Karpas-422 (cell line): ENCODE measurements around the gene RNF19B. TPM values are rescaled to one million over a fixed set of nuclear protein-coding genes. Genes with fewer than 3 reads are reported as not detected.
A peak's percentile ranks its signal among the peaks of the same experiment; 100 is the strongest.

Source experiments
- DNase-seq: peaks from one replicate; pipeline ENCODE4 v3.0.0-alpha.2; 2015
- H2AFZ ChIP-seq: fragments of 200-600 bp; sonication (generic); 2 replicates; pipeline ENCODE4 v1.6.1; 2014; ENCODE audit warnings: antibody characterized with exemption, low read length, mixed read lengths
- H3K27ac ChIP-seq: fragments of 200-600 bp; sonication (generic); 2 replicates; pipeline ENCODE4 v1.5.1; 2014; ENCODE audit warnings: mild to moderate bottlenecking, low read length, moderate library complexity
- H3K27me3 ChIP-seq: fragments of 200-600 bp; sonication (generic); 2 replicates; pipeline ENCODE4 v1.6.1; 2014; ENCODE audit warnings: low read length, mixed read lengths
- H3K36me3 ChIP-seq: fragments of 200-600 bp; sonication (generic); 2 replicates; pipeline ENCODE4 v1.6.1; 2014; ENCODE audit warnings: low read length, mixed read lengths; ENCODE audit not compliant: insufficient read depth
- H3K4me1 ChIP-seq: fragments of 200-600 bp; sonication (generic); 2 replicates; pipeline ENCODE4 v1.6.1; 2014; ENCODE audit warnings: mild to moderate bottlenecking, low read length, mixed read lengths
- H3K4me2 ChIP-seq: fragments of 200-600 bp; sonication (generic); 2 replicates; pipeline ENCODE4 v1.6.1; 2014; ENCODE audit warnings: low read length, low read depth, mild to moderate bottlenecking; ENCODE audit not compliant: poor library complexity, severe bottlenecking
- H3K4me3 ChIP-seq: fragments of 200-600 bp; sonication (generic); 2 replicates; pipeline ENCODE4 v1.5.1; 2014; ENCODE audit warnings: mild to moderate bottlenecking, antibody characterized with exemption, low read length, mixed read lengths
- H3K79me2 ChIP-seq: fragments of 200-600 bp; sonication (generic); 2 replicates; pipeline ENCODE4 v1.6.1; 2014; ENCODE audit warnings: mild to moderate bottlenecking, low read length, mixed read lengths
- H3K9ac ChIP-seq: fragments of 200-600 bp; sonication (generic); 2 replicates; pipeline ENCODE4 v1.6.0; 2014; ENCODE audit warnings: low read length
- H3K9me2 ChIP-seq: fragments of 200-600 bp; sonication (generic), shearing (Covaris generic); replicated peaks from 2 replicates; pipeline ENCODE4 v1.6.0; 2014; ENCODE audit warnings: mild to moderate bottlenecking, low read length, moderate library complexity; ENCODE audit not compliant: insufficient read depth
- H3K9me3 ChIP-seq: fragments of 300-700, 200-600 bp; sonication (generic); 2 replicates; pipeline ENCODE4 v1.6.1; 2014; ENCODE audit warnings: low read length, mixed read lengths
- H4K20me1 ChIP-seq: fragments of 200-600 bp; sonication (generic); 2 replicates; pipeline ENCODE4 v1.6.1; 2014; ENCODE audit warnings: mild to moderate bottlenecking, antibody characterized with exemption, low read length, low read depth; ENCODE audit not compliant: insufficient read depth
- total RNA-seq: library from RNA; depleted of rRNA; stranded (reverse); fragments of >200 nt; shearing (Covaris generic); gene quantifications from 2 replicates; pipeline ENCODE4 v1.2.3, GENCODE V29; 2014; ENCODE audit warnings: low replicate concordance

The RNF19B gene
- total RNA-seq, 1 experiment from 2014 or later = 86.1 TPM

GRCh38 chr1:32990887-32991286 lies 26.3 kb upstream of the RNF19B start:
- no peaks in the 10 kb centered on the region for H3K36me3 ChIP-seq
- H3K9ac ChIP-seq = no peak overlapping the region
- no peak for DNase-seq
- H3K4me3 ChIP-seq = no peak overlapping the region
- no peaks in the 10 kb centered on the region for H3K9me2 ChIP-seq
- H3K27me3 ChIP-seq = no peaks in the 10 kb centered on the region
- no peak overlapping the region for H2AFZ ChIP-seq
- H3K79me2 ChIP-seq = no peaks in the 10 kb centered on the region
- H4K20me1 ChIP-seq = no peaks in the 10 kb centered on the region
- no peak overlapping the region for H3K27ac ChIP-seq
- no peaks in the 10 kb centered on the region for H3K9me3 ChIP-seq
- H3K4me1 ChIP-seq = peaks cover 37% of the 10 kb centered on the region
- no peak overlapping the region for H3K4me2 ChIP-seq

- Histone ChIP-seq H3K79me2 (no peaks in the 10 kb centered on the region), H3K27ac (0 out of 2 replicates have a peak overlapping the region, but pooled peaks have one; percentile 32), H3K9ac (no peak overlapping the region), H3K9me2 (no peaks in the 10 kb centered on the region), H4K20me1 (no peaks in the 10 kb centered on the region), H3K4me1 (peaks cover 42% of the 10 kb centered on the region), H3K9me3 (no peaks in the 10 kb centered on the region), H3K27me3 (no peaks in the 10 kb centered on the region), H3K36me3 (no peaks in the 10 kb centered on the region), H2AFZ (no peak overlapping the region), H3K4me3 (no peak overlapping the region), H3K4me2 (no peak overlapping the region)
- DNase-seq = no peak
Observed at GRCh38 chr1:32989160-32990050, 24.8 kb upstream of the RNF19B start.

GRCh38 chr1:32988665-32989064 lies 24.1 kb upstream of the RNF19B start:
- no peak overlapping the region for H3K4me2 ChIP-seq
- H3K9ac ChIP-seq = no peak overlapping the region
- no peaks in the 10 kb centered on the region for H3K9me2 ChIP-seq
- no peak overlapping the region for H3K4me3 ChIP-seq
- H4K20me1 ChIP-seq = no peaks in the 10 kb centered on the region
- no peak overlapping the region for H2AFZ ChIP-seq
- H3K27ac ChIP-seq = 0 out of 2 replicates have a peak overlapping the region, but pooled peaks have one; percentile 32
- H3K36me3 ChIP-seq = no peaks in the 10 kb centered on the region
- H3K79me2 ChIP-seq = no peaks in the 10 kb centered on the region
- no peaks in the 10 kb centered on the region for H3K9me3 ChIP-seq
- DNase-seq = no peak
- H3K4me1 ChIP-seq = peaks cover 39% of the 10 kb centered on the region
- no peaks in the 10 kb centered on the region for H3K27me3 ChIP-seq

GRCh38 chr1:32985226-32985625 lies 20.6 kb upstream of the RNF19B start:
- H3K4me3 ChIP-seq = no peak overlapping the region
- no peaks in the 10 kb centered on the region for H3K27me3 ChIP-seq
- H3K9ac ChIP-seq = no peak overlapping the region
- H3K4me1 ChIP-seq = peaks cover 33% of the 10 kb centered on the region
- H4K20me1 ChIP-seq = no peaks in the 10 kb centered on the region
- H3K4me2 ChIP-seq = no peak overlapping the region
- H3K79me2 ChIP-seq = no peaks in the 10 kb centered on the region
- peak overlapping the region; percentile 48 for H3K27ac ChIP-seq
- DNase-seq = no peak
- no peaks in the 10 kb centered on the region; the same call in 1 of the 2 replicates for H3K9me2 ChIP-seq
- no peaks in the 10 kb centered on the region for H3K36me3 ChIP-seq
- no peaks in the 10 kb centered on the region for H3K9me3 ChIP-seq
- no peak overlapping the region for H2AFZ ChIP-seq

GRCh38 chr1:32984455-32985171 lies 20.0 kb upstream of the RNF19B start:
- no peaks in the 10 kb centered on the region; the same call in 1 of the 2 replicates for H3K9me2 ChIP-seq
- no peak overlapping the region for H3K9ac ChIP-seq
- peak overlapping the region; percentile 48 for H3K27ac ChIP-seq
- no peaks in the 10 kb centered on the region for H3K36me3 ChIP-seq
- no peaks in the 10 kb centered on the region for H3K79me2 ChIP-seq
- H2AFZ ChIP-seq = no peak overlapping the region
- no peak for DNase-seq
- peaks cover 39% of the 10 kb centered on the region for H3K4me1 ChIP-seq
- no peaks in the 10 kb centered on the region for H4K20me1 ChIP-seq
- no peak overlapping the region for H3K4me3 ChIP-seq
- H3K9me3 ChIP-seq = no peaks in the 10 kb centered on the region
- no peak overlapping the region for H3K4me2 ChIP-seq
- H3K27me3 ChIP-seq = no peaks in the 10 kb centered on the region

GRCh38 chr1:32984090-32984454 lies 19.5 kb upstream of the RNF19B start:
- Histone ChIP-seq H3K4me3 (no peak overlapping the region), H3K27me3 (no peaks in the 10 kb centered on the region), H3K4me2 (no peak overlapping the region), H3K9me3 (no peaks in the 10 kb centered on the region), H3K36me3 (no peaks in the 10 kb centered on the region), H4K20me1 (no peaks in the 10 kb centered on the region), H3K4me1 (peaks cover 40% of the 10 kb centered on the region), H3K27ac (peak overlapping the region; percentile 48), H2AFZ (no peak overlapping the region), H3K79me2 (no peaks in the 10 kb centered on the region), H3K9ac (no peak overlapping the region), H3K9me2 (no peaks in the 10 kb centered on the region; the same call in 1 of the 2 replicates)
- no peak for DNase-seq

- Histone ChIP-seq H3K4me2 (no peak overlapping the region), H3K4me1 (peaks cover 40% of the 10 kb centered on the region)
Observed at GRCh38 chr1:32983020-32983419, 18.4 kb upstream of the RNF19B start.

More at GRCh38 chr1:32983020-32983419, 18.4 kb upstream of the RNF19B start:
- DNase-seq = no peak
- no peak overlapping the region for H3K9ac ChIP-seq
- H3K9me3 ChIP-seq = no peaks in the 10 kb centered on the region
- H3K79me2 ChIP-seq = no peaks in the 10 kb centered on the region
- H3K9me2 ChIP-seq = no peaks in the 10 kb centered on the region; the same call in 1 of the 2 replicates
- H3K36me3 ChIP-seq = no peaks in the 10 kb centered on the region
- no peak overlapping the region for H3K4me3 ChIP-seq
- peak overlapping the region; percentile 19; the same call in 1 of the 2 replicates for H2AFZ ChIP-seq
- peak overlapping the region; percentile 21; the same call in 1 of the 2 replicates for H3K27ac ChIP-seq
- no peaks in the 10 kb centered on the region for H4K20me1 ChIP-seq
- H3K27me3 ChIP-seq = no peaks in the 10 kb centered on the region
